ENCODE data around the gene THSD4.

DNA sequence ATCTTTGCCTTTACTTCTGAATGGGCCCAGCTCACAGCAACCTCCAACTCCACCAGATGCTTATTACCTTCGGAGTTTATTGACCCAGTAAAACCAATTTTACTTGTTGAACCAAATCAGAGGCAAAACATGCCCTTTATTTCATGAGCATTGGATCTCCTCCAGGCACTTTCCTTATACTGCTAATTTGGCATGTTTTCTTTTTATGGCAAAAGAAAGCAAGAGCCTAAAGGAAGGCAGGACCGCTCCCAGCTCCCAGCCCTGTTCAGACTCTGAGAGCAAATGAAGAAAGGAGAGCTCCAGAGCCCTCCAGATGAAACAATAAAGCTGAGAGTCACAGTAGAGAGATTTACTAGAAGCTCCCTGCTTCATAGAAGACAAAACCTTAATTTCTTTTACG, 613.6 kb downstream of the THSD4 start:
- TF ChIP-seq CTCF (optimal IDR thresholded peaks at IDR 0.05 in 1 of 3, IDR thresholded peaks at IDR 0.05 in 1 of 3, conservative IDR thresholded peaks at IDR 0.05 in 1 of 3; ENCODE audit: extremely low read depth in 1 of 3, insufficient read depth in 2 of 3, low read length in 3 of 3) (no peak), EZH2 (IDR thresholded peaks at IDR 0.05; ENCODE audit: low read length) (no peak)
